H1 (cell line): ENCODE data around the gene RHBDF1.

ENCODE experiments used
- MAX ChIP-seq: IDR thresholded peaks from 2 replicates; pipeline ENCODE4 v1.6.1; 2012; ENCODE audit warnings: inconsistent platforms
- POLR2AphosphoS5 ChIP-seq: IDR thresholded peaks from 2 replicates; pipeline ENCODE4 v1.6.1; 2011; ENCODE audit warnings: low read depth, low read length
- RAD21 ChIP-seq, 2 experiments: IDR thresholded peaks in 1 of 2; conservative IDR thresholded peaks in 1 of 2; 2 replicates each; pipeline ENCODE4 v1.6.1; 2011; ENCODE audit warnings: low read depth in 2 of 2, low read length in 2 of 2, improper control_type of control experiment in 1 of 2, inconsistent platforms in 1 of 2, mild to moderate bottlenecking in 1 of 2, moderate library complexity in 1 of 2
- SP2 ChIP-seq: IDR thresholded peaks from 2 replicates; pipeline ENCODE4 v1.6.1; 2012; ENCODE audit warnings: mild to moderate bottlenecking, low read length, inconsistent platforms

GRCh38 chr16:62968-63391 lies 9.5 kb downstream of the RHBDF1 start:
- no peak for TF ChIP-seq SP2
- no peak for TF ChIP-seq POLR2AphosphoS5
- TF ChIP-seq MAX = no peak
- no peak for TF ChIP-seq RAD21 (IDR thresholded peaks at IDR 0.05 in 1 of 2, conservative IDR thresholded peaks at IDR 0.05 in 1 of 2; ENCODE audit: low read depth in 2 of 2, low read length in 2 of 2)
